CD14-positive monocyte (primary cell): ENCODE results near the gene UBAC1. TPM values are rescaled to one million over a fixed set of nuclear protein-coding genes. Genes with fewer than 3 reads are reported as not detected.

Experiments
- DNase-seq, 3 donors: peaks; one replicate each; pipeline ENCODE4 v3.0.0-alpha.2; 2011 to 2022
- H2AFZ ChIP-seq: 2 replicates; pipeline ENCODE4 v1.6.0; 2012; ENCODE audit warnings: mild to moderate bottlenecking, low read depth, low read length, inconsistent platforms; ENCODE audit not compliant: insufficient read depth, poor library complexity, severe bottlenecking
- H3K27ac ChIP-seq, 2 donors: 1 replicate in 1 of 2; 2 replicates in 1 of 2; pipeline ENCODE4 v1.5.1; 2012 to 2013; ENCODE audit warnings: low read length in 2 of 2, control low read depth in 1 of 2, inconsistent platforms in 1 of 2, low read depth in 1 of 2, mild to moderate bottlenecking in 1 of 2
- H3K27me3 ChIP-seq, 2 donors: one replicate each; pipeline versions ENCODE4 v1.6.0 to v1.6.1; 2011 to 2013; ENCODE audit warnings: low read length in 2 of 2; ENCODE audit not compliant: control insufficient read depth in 2 of 2, insufficient read depth in 2 of 2
- H3K36me3 ChIP-seq, 2 donors: replicated peaks in 1 of 2; 1 replicate in 1 of 2; 2 replicates in 1 of 2; pipeline versions ENCODE4 v1.5.1 to v1.6.1; 2012 to 2013; ENCODE audit warnings: low read length in 2 of 2, control low read depth in 1 of 2, inconsistent platforms in 1 of 2, mild to moderate bottlenecking in 1 of 2; ENCODE audit not compliant: insufficient read depth in 2 of 2, control insufficient read depth in 1 of 2
- H3K4me1 ChIP-seq, 2 donors: 1 replicate in 1 of 2; 2 replicates in 1 of 2; pipeline versions ENCODE4 v1.5.1 to v1.6.1; 2012 to 2013; ENCODE audit warnings: low read length in 2 of 2, control low read depth in 1 of 2, inconsistent platforms in 1 of 2, mild to moderate bottlenecking in 1 of 2, moderate library complexity in 1 of 2; ENCODE audit not compliant: insufficient read depth in 2 of 2, control insufficient read depth in 1 of 2
- H3K4me2 ChIP-seq: replicated peaks from 2 replicates; pipeline ENCODE3; 2012; ENCODE audit warnings: low read length, moderate library complexity, mild to moderate bottlenecking; ENCODE audit not compliant: poor library complexity, severe bottlenecking; ENCODE audit errors: extremely low read depth
- H3K4me3 ChIP-seq, 3 experiments: fragments of 200-600 bp in 1 of 3; sonication (generic) in 1 of 3; replicated peaks in 1 of 3; 1 replicate in 2 of 3; 2 replicates in 1 of 3; pipeline ENCODE4 v1.5.1; 2011 to 2013; ENCODE audit warnings: low read length in 3 of 3, mild to moderate bottlenecking in 3 of 3, control low read depth in 2 of 3, low read depth in 2 of 3, inconsistent platforms in 1 of 3, moderate library complexity in 1 of 3
- H3K79me2 ChIP-seq: 2 replicates; pipeline ENCODE4 v1.6.0; 2012; ENCODE audit warnings: mild to moderate bottlenecking, control low read depth, inconsistent platforms, low read length, moderate library complexity; ENCODE audit not compliant: insufficient read depth
- H3K9ac ChIP-seq: 2 replicates; pipeline ENCODE4 v1.6.0; 2017; ENCODE audit warnings: low read length, mild to moderate bottlenecking; ENCODE audit not compliant: insufficient read depth, poor library complexity, severe bottlenecking
- H3K9me3 ChIP-seq, 2 donors: replicated peaks in 1 of 2; 1 replicate in 1 of 2; 2 replicates in 1 of 2; pipeline versions ENCODE4 v1.5.1 to v1.6.1; 2012 to 2013; ENCODE audit warnings: low read length in 2 of 2, control low read depth in 1 of 2; ENCODE audit not compliant: control insufficient read depth in 1 of 2, insufficient read depth in 1 of 2
- H4K20me1 ChIP-seq: 2 replicates; pipeline ENCODE4 v1.6.0; 2012; ENCODE audit warnings: mild to moderate bottlenecking, low read length, control low read depth, moderate library complexity; ENCODE audit not compliant: insufficient read depth
- H3K27ac Mint-ChIP-seq, 7 donors: one replicate each; pipeline ENCODE4 v1.8.0; 2020; ENCODE audit warnings: mild to moderate bottlenecking in 7 of 7, mixed read lengths in 7 of 7, moderate library complexity in 6 of 7, inconsistent platforms in 2 of 7
- H3K27me3 Mint-ChIP-seq, 3 donors: one replicate each; pipeline ENCODE4 v1.8.0; 2021 to 2022; ENCODE audit warnings: low read depth in 3 of 3, mild to moderate bottlenecking in 3 of 3, mixed read lengths in 3 of 3, moderate library complexity in 3 of 3, inconsistent platforms in 1 of 3
- H3K36me3 Mint-ChIP-seq, 2 donors: one replicate each; pipeline ENCODE4 v1.8.0; 2020; ENCODE audit warnings: mixed read lengths in 2 of 2, inconsistent platforms in 1 of 2, mild to moderate bottlenecking in 1 of 2
- H3K4me1 Mint-ChIP-seq: one replicate; pipeline ENCODE4 v1.8.0; 2020; ENCODE audit warnings: mild to moderate bottlenecking, mixed read lengths
- H3K4me3 Mint-ChIP-seq, 2 donors: one replicate each; pipeline ENCODE4 v1.8.0; 2020; ENCODE audit warnings: mild to moderate bottlenecking in 2 of 2, mixed read lengths in 2 of 2, moderate library complexity in 1 of 2
- H3K9me3 Mint-ChIP-seq, 7 donors: one replicate each; pipeline ENCODE4 v1.8.0; 2020 to 2022; ENCODE audit warnings: mixed read lengths in 7 of 7, mild to moderate bottlenecking in 6 of 7, moderate library complexity in 6 of 7, inconsistent platforms in 2 of 7
- WGBS: methylation state at CpG from one replicate; pipeline ENCODE4 v1.1.5; 2013; ENCODE audit warnings: missing lambda C conversion rate; ENCODE audit not compliant: insufficient coverage; 5-methylcytosine and 5-hydroxymethylcytosine counted together
- intact Hi-C, 2 donors: fragments of 100-400 bp; cut with micrococcal nuclease; formaldehyde crosslinking; loops; one replicate each; pipeline versions ENCODE4 v1.15.0 to v1.15.1; 2023
- polyA plus RNA-seq, 3 donors: library from polyadenylated mRNA; depleted of rRNA in 1 of 3; unstranded in 2 of 3; stranded (reverse) in 1 of 3; fragments of 300-500 nt in 2 of 3; fragments of >200 nt in 1 of 3; fragmentation: Illumina TruSeq in 2 of 3; gene quantifications; 1 replicate in 2 of 3; 2 replicates in 1 of 3; pipeline ENCODE4 v1.2.3, GENCODE V29; 2012 to 2021
- TF ChIP-seq, protein P1 (sequence below): fragments of 200-600 bp; IDR thresholded peaks from one replicate; pipeline ENCODE4 v1.8.0; 2022; ENCODE audit warnings: antibody characterized with exemption, mild to moderate bottlenecking

UBAC1 gene
- polyA plus RNA-seq, 3 donors = 35.8 to 63.1 (median 52.5) TPM

DNA sequence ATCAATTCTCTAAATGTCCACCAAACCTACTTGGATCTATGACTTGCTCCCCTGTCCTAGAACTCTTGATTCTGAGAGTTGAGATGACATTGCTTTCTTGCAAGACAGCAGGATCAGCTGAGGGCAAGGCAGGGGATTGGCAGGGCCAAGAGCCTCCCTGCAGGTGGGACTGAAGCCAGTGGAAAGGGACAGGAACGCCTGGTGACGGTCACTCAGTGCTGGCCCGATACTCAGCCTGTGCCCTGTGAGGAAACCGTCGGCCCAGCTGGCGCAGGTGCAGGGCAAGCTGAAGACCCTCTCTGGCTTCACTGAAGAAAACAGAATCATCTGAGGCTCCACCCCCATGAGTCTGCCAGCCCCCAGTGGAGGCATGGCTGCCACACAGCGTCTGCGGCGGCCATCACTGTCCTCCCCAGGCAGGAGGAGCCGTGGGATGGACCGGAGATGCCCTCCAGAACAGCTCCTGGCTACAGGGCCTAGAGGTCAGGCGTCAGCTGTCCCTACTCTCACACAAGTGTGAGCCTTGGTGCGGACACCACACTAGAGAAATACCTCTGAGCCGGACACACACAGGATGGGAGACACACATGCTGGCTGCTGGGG, 14.7 kb downstream of the UBAC1 start:
- H2AFZ ChIP-seq = no peak overlapping the region
- TF ChIP-seq, protein P1, sequence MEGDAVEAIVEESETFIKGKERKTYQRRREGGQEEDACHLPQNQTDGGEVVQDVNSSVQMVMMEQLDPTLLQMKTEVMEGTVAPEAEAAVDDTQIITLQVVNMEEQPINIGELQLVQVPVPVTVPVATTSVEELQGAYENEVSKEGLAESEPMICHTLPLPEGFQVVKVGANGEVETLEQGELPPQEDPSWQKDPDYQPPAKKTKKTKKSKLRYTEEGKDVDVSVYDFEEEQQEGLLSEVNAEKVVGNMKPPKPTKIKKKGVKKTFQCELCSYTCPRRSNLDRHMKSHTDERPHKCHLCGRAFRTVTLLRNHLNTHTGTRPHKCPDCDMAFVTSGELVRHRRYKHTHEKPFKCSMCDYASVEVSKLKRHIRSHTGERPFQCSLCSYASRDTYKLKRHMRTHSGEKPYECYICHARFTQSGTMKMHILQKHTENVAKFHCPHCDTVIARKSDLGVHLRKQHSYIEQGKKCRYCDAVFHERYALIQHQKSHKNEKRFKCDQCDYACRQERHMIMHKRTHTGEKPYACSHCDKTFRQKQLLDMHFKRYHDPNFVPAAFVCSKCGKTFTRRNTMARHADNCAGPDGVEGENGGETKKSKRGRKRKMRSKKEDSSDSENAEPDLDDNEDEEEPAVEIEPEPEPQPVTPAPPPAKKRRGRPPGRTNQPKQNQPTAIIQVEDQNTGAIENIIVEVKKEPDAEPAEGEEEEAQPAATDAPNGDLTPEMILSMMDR = no peak
- H3K36me3 Mint-ChIP-seq = peaks cover 85 to 87% of the 10 kb centered on the region in 2 donors

DNA sequence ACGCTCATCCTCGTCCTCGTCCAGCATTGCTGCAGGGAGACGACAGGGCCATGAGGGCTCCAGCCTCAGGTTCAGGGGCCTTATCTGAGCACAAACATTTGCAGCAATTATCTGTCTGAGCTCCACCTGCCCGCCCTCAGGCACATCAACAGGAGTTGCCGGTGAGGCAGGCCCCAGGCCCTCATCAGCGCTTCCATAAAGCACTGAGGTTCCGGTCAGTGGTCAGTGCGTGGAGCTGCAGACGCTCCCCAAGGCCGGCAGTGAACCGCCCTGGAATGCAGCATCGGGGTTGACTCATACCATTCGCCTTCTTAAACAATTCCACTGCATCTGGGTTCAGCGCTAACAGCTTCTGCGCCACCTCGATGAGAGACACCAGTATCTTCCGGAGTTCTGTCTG, 15.2 kb downstream of the UBAC1 start:
- no peaks in the 10 kb centered on the region for H3K9me3 ChIP-seq
- H3K4me3 ChIP-seq = no peak overlapping the region
- peaks cover 68% of the 10 kb centered on the region for H4K20me1 ChIP-seq
- Mint-ChIP-seq H3K4me3 (no peak overlapping the region), H3K9me3 (no peaks in the 10 kb centered on the region), H3K27ac (peak overlapping the region in 1 of 7 donors; percentile 21), H3K36me3 (peaks cover 87 to 92% of the 10 kb centered on the region in 2 donors), H3K4me1 (no peaks in the 10 kb centered on the region), H3K27me3 (no peaks in the 10 kb centered on the region)
- H3K27ac ChIP-seq = no peak overlapping the region
- no peak overlapping the region for H3K4me2 ChIP-seq
- no peak for DNase-seq
- no peaks in the 10 kb centered on the region for H3K27me3 ChIP-seq
- H3K4me1 ChIP-seq = no peaks in the 10 kb centered on the region
- intact Hi-C loops = no loop called here
- no peak overlapping the region for H3K9ac ChIP-seq
- 97% methylated on average over 15 of the region's 18 CpGs for WGBS
- TF ChIP-seq, protein P1 = no peak
- H3K36me3 ChIP-seq = peaks cover 82 to 100% of the 10 kb centered on the region in 2 donors
- H3K79me2 ChIP-seq = no peaks in the 10 kb centered on the region
- no peak overlapping the region for H2AFZ ChIP-seq

More for the DNA sequence above, 14.7 kb downstream of the UBAC1 start:
- Histone ChIP-seq H3K4me2 (no peak overlapping the region), H3K27ac (no peak overlapping the region), H3K79me2 (no peaks in the 10 kb centered on the region), H3K9me3 (no peaks in the 10 kb centered on the region), H3K27me3 (no peaks in the 10 kb centered on the region), H4K20me1 (peaks cover 68% of the 10 kb centered on the region), H3K9ac (no peak overlapping the region), H3K4me3 (no peak overlapping the region), H3K4me1 (no peaks in the 10 kb centered on the region), H3K36me3 (peaks cover 82 to 100% of the 10 kb centered on the region in 2 donors)
- 95% methylated on average over 14 of the region's 14 CpGs for WGBS
- no peaks in the 10 kb centered on the region for H3K9me3 Mint-ChIP-seq
- H3K27ac Mint-ChIP-seq = peak overlapping the region in 1 of 7 donors; percentile 27
- intact Hi-C loops = no loop called here
- H3K27me3 Mint-ChIP-seq = no peaks in the 10 kb centered on the region
- H3K4me3 Mint-ChIP-seq = no peak overlapping the region
- no peak for DNase-seq
- H3K4me1 Mint-ChIP-seq = no peaks in the 10 kb centered on the region
